ENCODE measurements around the gene CDH4. TPM values are rescaled to one million over a fixed set of nuclear protein-coding genes. Genes with fewer than 3 reads are reported as not detected.

CDH4 gene
- total and polyA plus RNA-seq, 2 of the 4 experiments (the other 2 are of a cell fraction): 1.6 to 3.5 TPM

DNA sequence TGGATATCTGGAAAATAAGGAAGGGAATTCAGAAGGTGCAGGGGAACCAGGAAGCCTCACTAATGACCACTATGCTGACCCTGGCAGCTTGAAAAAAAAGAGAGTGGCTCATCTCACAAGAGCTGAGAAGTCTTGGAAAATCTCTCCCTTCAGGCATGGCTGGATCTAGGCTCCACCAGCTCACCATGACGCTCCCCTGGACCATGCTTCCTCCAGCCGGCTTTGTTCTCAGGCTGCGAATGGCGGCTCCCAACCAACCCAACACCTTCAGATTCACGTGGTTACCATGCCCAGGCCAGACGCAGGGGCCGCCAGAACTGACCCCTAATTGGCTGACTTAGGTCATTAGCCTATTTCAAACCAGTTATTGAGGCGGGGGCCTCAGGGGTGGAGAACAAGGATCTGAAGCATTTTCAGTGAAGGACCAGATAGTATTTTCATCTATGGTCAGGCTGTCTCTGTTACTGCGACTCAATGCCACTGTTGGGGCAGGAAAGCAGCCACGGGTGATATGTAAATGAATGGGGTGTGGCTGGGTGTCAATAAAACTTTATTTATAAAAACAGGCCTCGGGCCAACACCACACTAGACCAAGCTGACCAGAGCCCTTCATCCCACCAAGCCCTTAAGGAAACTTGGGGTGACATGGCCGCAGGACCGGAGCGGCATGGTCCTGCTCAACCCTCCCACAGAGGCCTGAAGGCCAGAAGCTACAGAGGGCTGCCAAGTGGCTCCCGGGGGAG is 653.9 kb downstream of the CDH4 start:
- H2AK5ac ChIP-seq (ENCODE audit: low read depth, low read length): no peak overlapping the region
- CTCF ChIA-PET: no interaction called here
- peaks cover 2% of the 10 kb centered on the region; the same call in 1 of the 2 replicates for H3K27me3 ChIP-seq (ENCODE audit: control insufficient read depth, insufficient read depth, low read length)
- H2BK5ac ChIP-seq (ENCODE audit: low read depth, low read length, poor library complexity, severe bottlenecking): no peak overlapping the region
- no peak overlapping the region for H3K4me3 ChIP-seq (ENCODE audit: insufficient read depth, low read depth, low read length)
- DNase-seq (no peak), ATAC-seq (ENCODE audit: low read depth) (no peak)
- WGBS, 2 experiments (ENCODE audit: extremely low coverage in 2 of 2, insufficient read length in 1 of 2): 93% methylated on average over 5 of the region's 15 CpGs; no CpG with 5 or more reads in 1 of the 2 experiments
- H4K20me1 ChIP-seq (ENCODE audit: insufficient read depth, low read length): no peaks in the 10 kb centered on the region
- H2BK15ac ChIP-seq (ENCODE audit: low read depth, low read length): no peak overlapping the region
- H3K27ac ChIP-seq (ENCODE audit: insufficient read depth, low read length): no peak overlapping the region
- peaks cover 6% of the 10 kb centered on the region for H3K9me3 ChIP-seq (ENCODE audit: control insufficient read depth, insufficient read depth, low read length)
- H3K4me2 ChIP-seq (ENCODE audit: low read depth, low read length): no peak overlapping the region
- intact Hi-C loops (cut with micrococcal nuclease) (no loop called here), dilution Hi-C loops (cut with HindIII; ENCODE audit: low sequenced_read_pairs, unreplicated experiment) (no loop called here), in situ Hi-C loops (cut with MboI; ENCODE audit: low sequenced_read_pairs) (no loop called here)
- no peak overlapping the region for H2BK20ac ChIP-seq (ENCODE audit: low read depth, low read length)
- H2BK120ac ChIP-seq (ENCODE audit: low read depth, low read length): no peak overlapping the region
- no peaks in the 10 kb centered on the region for H3K79me1 ChIP-seq (ENCODE audit: low read depth in 1 of 2, low read length in 2 of 2)
- BruUV-seq (replicated peaks): no TSS peak
- H3K18ac ChIP-seq (ENCODE audit: low read depth, low read length): no peak overlapping the region
- H3K23ac ChIP-seq (ENCODE audit: low read depth, low read length): no peak overlapping the region
- H4K5ac ChIP-seq (ENCODE audit: low read depth, low read length): no peak overlapping the region
- POLR2A ChIA-PET (ENCODE audit: unreplicated experiment): no interaction called here
- no peaks in the 10 kb centered on the region for H3K36me3 ChIP-seq (ENCODE audit: control insufficient read depth, insufficient read depth, low read length)
- no peak overlapping the region for H4K8ac ChIP-seq (ENCODE audit: low read depth in 2 of 2, low read length in 2 of 2)
- H4K91ac ChIP-seq (ENCODE audit: insufficient read depth, low read depth, low read length): no peak overlapping the region
- H3K4me1 ChIP-seq (ENCODE audit: control insufficient read depth, insufficient read depth, low read length): no peaks in the 10 kb centered on the region
- no peak overlapping the region for H3K14ac ChIP-seq (replicated peaks; ENCODE audit: low read depth, low read length)
- no peak overlapping the region for H3K4ac ChIP-seq (ENCODE audit: low read depth, low read length)
- H3K9me1 ChIP-seq (ENCODE audit: insufficient read depth, low read length): no peaks in the 10 kb centered on the region
- H2AFZ ChIP-seq (replicated peaks; ENCODE audit: low read length, poor library complexity): no peak overlapping the region
- no peak for TF ChIP-seq MAFK (IDR thresholded peaks at IDR 0.05; ENCODE audit: low read depth, low read length)
- TF ChIP-seq CEBPB (IDR thresholded peaks at IDR 0.05; ENCODE audit: low read depth, low read length): no peak
- no peak for TF ChIP-seq USF2 (IDR thresholded peaks at IDR 0.05; ENCODE audit: low read depth, low read length)
- TF ChIP-seq NFE2L2 (IDR thresholded peaks at IDR 0.05; ENCODE audit: low read depth, low read length): no peak
- no peak for TF ChIP-seq MAZ (IDR thresholded peaks at IDR 0.05; ENCODE audit: borderline replicate concordance, low read depth, low read length)
- no peak for TF ChIP-seq RFX5 (IDR thresholded peaks at IDR 0.05; ENCODE audit: low read depth, low read length)
- TF ChIP-seq POLR2A (IDR thresholded peaks at IDR 0.05; ENCODE audit: low read depth, low read length): no peak
- TF ChIP-seq, protein P1, sequence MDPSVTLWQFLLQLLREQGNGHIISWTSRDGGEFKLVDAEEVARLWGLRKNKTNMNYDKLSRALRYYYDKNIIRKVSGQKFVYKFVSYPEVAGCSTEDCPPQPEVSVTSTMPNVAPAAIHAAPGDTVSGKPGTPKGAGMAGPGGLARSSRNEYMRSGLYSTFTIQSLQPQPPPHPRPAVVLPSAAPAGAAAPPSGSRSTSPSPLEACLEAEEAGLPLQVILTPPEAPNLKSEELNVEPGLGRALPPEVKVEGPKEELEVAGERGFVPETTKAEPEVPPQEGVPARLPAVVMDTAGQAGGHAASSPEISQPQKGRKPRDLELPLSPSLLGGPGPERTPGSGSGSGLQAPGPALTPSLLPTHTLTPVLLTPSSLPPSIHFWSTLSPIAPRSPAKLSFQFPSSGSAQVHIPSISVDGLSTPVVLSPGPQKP (IDR thresholded peaks at IDR 0.05; ENCODE audit: borderline replicate concordance, low read depth, low read length): no peak
- TF ChIP-seq MXI1 (IDR thresholded peaks at IDR 0.05; ENCODE audit: borderline replicate concordance, low read depth, low read length): no peak
- no peak for TF ChIP-seq CTCF (conservative IDR thresholded peaks at IDR 0.05; ENCODE audit: low read depth, low read length)
- TF ChIP-seq FOS (IDR thresholded peaks at IDR 0.05; ENCODE audit: low read depth, low read length): no peak
- no peak for TF ChIP-seq BHLHE40 (IDR thresholded peaks at IDR 0.05; ENCODE audit: low read depth, low read length)
- no peak for TF ChIP-seq RCOR1 (IDR thresholded peaks at IDR 0.05; ENCODE audit: insufficient replicate concordance, low read length)
- no peak for TF ChIP-seq SMC3 (IDR thresholded peaks at IDR 0.05; ENCODE audit: low read depth, low read length)
- no peak for TF ChIP-seq RAD21 (IDR thresholded peaks at IDR 0.05; ENCODE audit: low read length)
- TF ChIP-seq CHD1 (IDR thresholded peaks at IDR 0.05; ENCODE audit: low read depth, low read length): no peak
- H3K9ac ChIP-seq (ENCODE audit: low read depth, low read length): no peak overlapping the region
- H2AK9ac ChIP-seq (replicated peaks; ENCODE audit: low read depth, low read length, poor library complexity): no peak overlapping the region
- H3K56ac ChIP-seq (ENCODE audit: extremely low read depth, insufficient read depth, low read length): no peak overlapping the region

Data from IMR-90 (cell line).